Pancreas (tissue), 10 donors: ENCODE measurements around the gene ARHGEF7. TPM values are rescaled to one million over a fixed set of nuclear protein-coding genes. Genes with fewer than 3 reads are reported as not detected.

ENCODE experiments used
- ATAC-seq, 4 donors: fragments of 200-7000 bp; cut with Tn5 transposase; one replicate each; pipeline versions ENCODE4 v1.8.0 to v1.9.1; 2020; ENCODE audit warnings: mild to moderate bottlenecking in 4 of 4, moderate library complexity in 4 of 4
- DNase-seq, 6 donors: peaks; one replicate each; pipeline ENCODE4 v3.0.0-alpha.2; 2020
- FAIRE-seq: peaks from 2 replicates; lab custom pipeline; 2012; peaks lifted over from hg19 to GRCh38; lab: Jason Lieb, UNC
- H3K27ac ChIP-seq, 4 donors: fragments of 200-600 bp; sonication (generic); 1 replicate in 3 of 4; 2 replicates in 1 of 4; pipeline versions ENCODE4 v1.5.0 to v1.8.0; 2020
- H3K27me3 ChIP-seq, 4 donors: fragments of 200-600 bp; one replicate each; pipeline ENCODE4 v1.8.0; 2021
- H3K36me3 ChIP-seq, 3 donors: fragments of 200-600 bp; sonication (generic) in 1 of 3; one replicate each; pipeline versions ENCODE4 v1.5.0 to v1.8.0; 2020 to 2021
- H3K4me1 ChIP-seq, 3 donors: fragments of 200-600 bp; one replicate each; pipeline ENCODE4 v1.8.0; 2021
- H3K4me3 ChIP-seq, 4 donors: fragments of 200-600 bp; sonication (generic) in 2 of 4; one replicate each; pipeline versions ENCODE4 v1.5.0 to v1.8.0; 2020 to 2021
- H3K9me3 ChIP-seq, 4 donors: fragments of 200-600 bp; one replicate each; pipeline ENCODE4 v1.8.0; 2021
- WGBS, 2 donors: extraction: QIAGEN DNeasy Blood & Tissue Kit; methylation state at CpG; one replicate each; pipeline ENCODE4 v1.1.7; 2013; 5-methylcytosine and 5-hydroxymethylcytosine counted together
- intact Hi-C, 3 donors: fragments of 100-400 bp; cut with DNase I; formaldehyde crosslinking; loops; one replicate each; pipeline versions ENCODE4 v1.11.1 to v1.14.2; 2022
- polyA plus RNA-seq, 2 donors: library from polyadenylated mRNA; stranded (reverse); fragments of 200-250 nt; gene quantifications; one replicate each; pipeline ENCODE4 v1.2.3, GENCODE V29; 2013
- total RNA-seq, 6 donors: library from RNA; stranded (reverse); fragmentation: NEBNext Ultra II Directional in 4 of 6; extraction: Animal tissue kit (Norgen Biotek cat#: 25700) in 4 of 6; gene quantifications; one replicate each; pipeline versions ENCODE4 v1.2.1 to v1.2.4, GENCODE V29; 2021 to 2023
- TF ChIP-seq, protein P1 (sequence below), 4 donors: fragments of 200-600 bp; sonication (generic) in 3 of 4; IDR thresholded peaks; one replicate each; pipeline versions ENCODE4 v1.5.0 to v1.8.0; 2021; ENCODE audit warnings: antibody characterized with exemption in 4 of 4
- donor health status: healthy with polysubstance abuse.
- donor health status: DM: no; HTN: no; CAD: no; lungs with moderate emphysema.
- donor health status: DM: no; HTN: no; CAD: no.
- donor health status: control.
- donor health status: control.
- donor health status: Bipolar disorder and iron deficiency.
- donor health status: DM: yes; HTN: yes; CAD: no.
- donor health status: DM: no; HTN: no; CAD: no.
- donor health status: DM: no; HTN: no; CAD: no.
- donor health status: DM: yes; HTN: yes; CAD: no.

ARHGEF7 gene
- total and polyA plus RNA-seq, 8 donors: 13.4 to 37.7 (median 22.2) TPM

DNA sequence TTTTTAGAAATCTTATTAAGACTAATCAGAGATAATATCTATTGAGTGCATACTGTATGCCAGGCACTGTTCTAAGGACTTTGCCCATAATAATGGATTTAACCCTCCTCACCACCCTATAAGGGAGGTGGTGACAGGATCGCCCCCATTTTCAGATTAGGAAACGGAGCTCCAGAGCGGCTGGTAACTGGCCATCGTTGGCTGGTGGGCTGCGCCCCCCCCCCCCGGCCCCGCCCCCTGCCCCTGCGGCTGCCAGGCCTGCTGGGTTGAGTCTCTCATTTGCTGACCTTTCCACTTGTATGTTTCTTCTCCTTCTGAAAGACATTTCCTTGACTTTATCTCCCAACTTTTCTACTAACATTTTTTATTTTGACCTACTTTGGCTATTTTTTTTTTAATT lies 8.5 kb downstream of the ARHGEF7 start:
- Histone ChIP-seq H3K4me3 (no peak overlapping the region), H3K4me1 (no peaks in the 10 kb centered on the region), H3K27ac (no peak overlapping the region), H3K36me3 (no peaks in the 10 kb centered on the region), H3K27me3 (no peaks in the 10 kb centered on the region), H3K9me3 (no peaks in the 10 kb centered on the region)
- ATAC-seq: no peak
- TF ChIP-seq, protein P1, sequence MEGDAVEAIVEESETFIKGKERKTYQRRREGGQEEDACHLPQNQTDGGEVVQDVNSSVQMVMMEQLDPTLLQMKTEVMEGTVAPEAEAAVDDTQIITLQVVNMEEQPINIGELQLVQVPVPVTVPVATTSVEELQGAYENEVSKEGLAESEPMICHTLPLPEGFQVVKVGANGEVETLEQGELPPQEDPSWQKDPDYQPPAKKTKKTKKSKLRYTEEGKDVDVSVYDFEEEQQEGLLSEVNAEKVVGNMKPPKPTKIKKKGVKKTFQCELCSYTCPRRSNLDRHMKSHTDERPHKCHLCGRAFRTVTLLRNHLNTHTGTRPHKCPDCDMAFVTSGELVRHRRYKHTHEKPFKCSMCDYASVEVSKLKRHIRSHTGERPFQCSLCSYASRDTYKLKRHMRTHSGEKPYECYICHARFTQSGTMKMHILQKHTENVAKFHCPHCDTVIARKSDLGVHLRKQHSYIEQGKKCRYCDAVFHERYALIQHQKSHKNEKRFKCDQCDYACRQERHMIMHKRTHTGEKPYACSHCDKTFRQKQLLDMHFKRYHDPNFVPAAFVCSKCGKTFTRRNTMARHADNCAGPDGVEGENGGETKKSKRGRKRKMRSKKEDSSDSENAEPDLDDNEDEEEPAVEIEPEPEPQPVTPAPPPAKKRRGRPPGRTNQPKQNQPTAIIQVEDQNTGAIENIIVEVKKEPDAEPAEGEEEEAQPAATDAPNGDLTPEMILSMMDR (IDR thresholded peaks at IDR 0.05): no peak
- intact Hi-C loops: no loop called here
- DNase-seq: no peak
- WGBS, 2 donors: 57 to 68% methylated on average over 8 of the region's 8 CpGs
- no peak for FAIRE-seq

DNA sequence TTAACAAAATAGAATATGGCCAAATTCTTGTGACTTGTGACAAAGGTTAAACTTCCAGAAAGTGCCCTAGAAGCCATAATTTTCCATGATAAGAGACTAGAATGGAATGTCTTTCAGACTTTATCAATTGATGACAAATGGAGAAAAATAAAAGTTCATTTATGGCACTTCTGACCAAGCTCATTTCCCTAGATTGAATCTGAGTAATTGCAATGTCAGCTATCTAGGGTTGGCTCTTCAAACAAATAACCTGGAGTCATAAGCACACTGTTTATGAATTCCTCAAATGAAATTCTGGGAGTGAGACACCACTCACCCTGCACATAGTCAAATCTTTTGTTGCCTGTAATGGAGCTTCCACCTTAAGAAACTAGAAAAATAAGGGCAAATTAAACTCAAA lies 11.4 kb downstream of the ARHGEF7 start:
- TF ChIP-seq, protein P1 (IDR thresholded peaks at IDR 0.05): no peak
- Histone ChIP-seq H3K9me3 (no peaks in the 10 kb centered on the region), H3K36me3 (no peaks in the 10 kb centered on the region), H3K27ac (no peak overlapping the region), H3K4me3 (no peak overlapping the region), H3K27me3 (no peaks in the 10 kb centered on the region), H3K4me1 (no peaks in the 10 kb centered on the region)
- DNase-seq (no peak), ATAC-seq (no peak), FAIRE-seq (no peak)
- intact Hi-C loops: no loop called here

DNA sequence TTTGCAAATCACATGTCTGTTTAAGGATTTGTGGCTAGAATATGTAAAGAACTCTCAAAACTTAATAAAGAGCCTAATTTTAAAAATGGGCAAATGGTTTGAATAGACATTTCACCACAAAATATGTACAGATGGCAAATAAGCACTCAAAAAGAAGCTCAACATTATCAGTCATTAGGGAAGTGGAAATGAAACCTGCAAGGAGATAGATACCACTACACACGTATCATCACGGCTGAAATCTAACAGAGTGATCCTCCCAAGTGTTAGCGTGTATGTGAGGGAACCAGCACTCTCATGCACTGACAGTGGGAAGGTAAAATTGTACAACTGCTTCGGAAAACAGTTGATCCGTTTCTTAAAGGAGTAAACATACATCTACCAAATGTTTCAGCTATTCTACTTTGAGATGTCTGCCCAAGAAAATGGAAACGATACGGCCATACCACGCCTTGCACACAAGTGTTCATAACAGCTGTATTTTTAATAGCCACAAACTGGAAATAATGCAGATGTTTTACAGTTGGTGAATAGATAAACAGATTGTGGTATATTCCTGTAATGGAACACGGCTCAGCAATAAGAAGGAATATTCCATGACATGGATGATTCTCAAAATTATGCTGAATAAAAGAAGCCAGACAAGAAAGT lies 14.5 kb downstream of the ARHGEF7 start:
- Histone ChIP-seq H3K4me3 (no peak overlapping the region), H3K9me3 (no peaks in the 10 kb centered on the region), H3K27me3 (no peaks in the 10 kb centered on the region), H3K27ac (no peak overlapping the region), H3K4me1 (no peaks in the 10 kb centered on the region), H3K36me3 (no peaks in the 10 kb centered on the region)
- no peak for FAIRE-seq
- intact Hi-C loops: no loop called here
- ATAC-seq: no peak
- TF ChIP-seq, protein P1 (IDR thresholded peaks at IDR 0.05): no peak
- no peak for DNase-seq
- WGBS, 2 donors: 77 to 88% methylated on average over 9 of the region's 9 CpGs

DNA sequence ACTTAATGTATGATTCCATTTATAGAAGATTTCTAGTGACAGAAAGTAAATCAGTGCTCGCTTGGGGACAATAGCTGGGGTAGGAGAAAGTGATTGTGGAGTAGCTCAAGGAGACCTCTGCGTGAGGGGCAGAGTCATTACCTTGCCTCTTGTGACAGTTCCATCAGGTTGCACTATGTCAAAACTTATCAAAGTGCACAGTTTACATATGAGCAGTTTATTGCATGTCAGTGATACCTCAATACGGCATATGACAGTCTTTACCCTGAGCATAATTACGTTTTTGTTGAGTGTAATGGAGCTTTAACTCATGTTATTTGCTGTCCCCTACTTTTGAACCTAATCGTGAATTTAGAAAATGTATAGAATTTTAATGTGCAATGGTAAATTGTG lies 15.0 kb downstream of the ARHGEF7 start:
- no peaks in the 10 kb centered on the region for H3K27me3 ChIP-seq
- H3K9me3 ChIP-seq: no peaks in the 10 kb centered on the region
- intact Hi-C loops: no loop called here
- H3K4me3 ChIP-seq: no peak overlapping the region
- WGBS, 2 donors: 64 to 75% methylated on average over 5 of the region's 5 CpGs
- TF ChIP-seq, protein P1 (IDR thresholded peaks at IDR 0.05): no peak
- no peak overlapping the region for H3K27ac ChIP-seq
- no peaks in the 10 kb centered on the region for H3K36me3 ChIP-seq
- no peaks in the 10 kb centered on the region for H3K4me1 ChIP-seq
- DNase-seq (no peak), FAIRE-seq (no peak), ATAC-seq (no peak)

DNA sequence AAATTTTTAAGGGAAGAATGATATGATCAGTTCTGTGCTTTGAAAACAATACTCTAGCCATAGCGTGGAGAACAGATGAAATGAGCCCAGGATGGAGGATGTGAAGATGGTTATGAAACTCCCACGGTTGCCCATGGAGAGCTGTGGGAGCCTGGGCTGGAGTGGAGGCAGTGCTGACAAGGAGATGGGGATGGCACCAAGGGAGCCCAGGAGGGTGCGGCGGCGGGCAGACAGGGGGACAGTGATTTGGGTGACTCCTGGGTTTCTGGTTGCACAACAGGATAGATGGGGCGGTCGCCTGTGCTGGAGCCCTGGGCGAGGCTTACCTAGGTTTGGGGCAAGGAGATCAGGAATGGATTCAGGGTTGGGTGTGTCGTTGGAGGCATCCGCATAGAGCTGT lies 15.9 kb downstream of the ARHGEF7 start:
- H3K27me3 ChIP-seq: no peaks in the 10 kb centered on the region
- intact Hi-C loops: no loop called here
- no peaks in the 10 kb centered on the region for H3K4me1 ChIP-seq
- ATAC-seq (no peak), FAIRE-seq (no peak), DNase-seq (no peak)
- TF ChIP-seq, protein P1 (IDR thresholded peaks at IDR 0.05): no peak
- H3K9me3 ChIP-seq: no peaks in the 10 kb centered on the region
- 79 to 87% methylated on average over 10 of the region's 10 CpGs for WGBS, 2 donors
- H3K36me3 ChIP-seq: no peaks in the 10 kb centered on the region
- no peak overlapping the region for H3K4me3 ChIP-seq
- H3K27ac ChIP-seq: no peak overlapping the region
